Suprapubic skin (tissue), 4 donors: ENCODE data around the gene SLC4A11.

ENCODE experiments used
- CTCF ChIP-seq, 2 donors: fragments of 200-600 bp in 1 of 2; fragments of 450-650 bp in 1 of 2; sonication (generic) in 1 of 2; IDR thresholded peaks; one replicate each; pipeline ENCODE4 v1.5.1; 2016 to 2019; ENCODE audit warnings: antibody characterized with exemption in 2 of 2, mild to moderate bottlenecking in 1 of 2, moderate library complexity in 1 of 2
- EP300 ChIP-seq: sonication (generic); formaldehyde crosslinking; IDR thresholded peaks from one replicate; pipeline ENCODE4 v1.6.1; 2017; ENCODE audit warnings: antibody characterized with exemption
- POLR2A ChIP-seq, 2 donors: fragments of 450-650 bp; IDR thresholded peaks; one replicate each; pipeline ENCODE4 v1.6.1; 2017; ENCODE audit warnings: antibody characterized with exemption in 2 of 2, mild to moderate bottlenecking in 2 of 2, moderate library complexity in 2 of 2
- POLR2AphosphoS5 ChIP-seq, 3 donors: sonication (generic); formaldehyde crosslinking; IDR thresholded peaks; one replicate each; pipeline ENCODE4 v1.6.1; 2017; ENCODE audit warnings: antibody characterized with exemption in 3 of 3

GRCh38 chr20:3262566-3262965, 23.6 kb upstream of the SLC4A11 start:
- TF ChIP-seq POLR2AphosphoS5 (IDR thresholded peaks at IDR 0.05) (no peak), CTCF (IDR thresholded peaks at IDR 0.05) (no peak), POLR2A (IDR thresholded peaks at IDR 0.05) (no peak), EP300 (no peak)
